ENCODE results near the gene UGT1A4. TPM values are rescaled to one million over a fixed set of nuclear protein-coding genes. Genes with fewer than 3 reads are reported as not detected.

UGT1A4 gene
- total and polyA plus RNA-seq, 8 donors, result 0.19 TPM; not detected in 7

DNA sequence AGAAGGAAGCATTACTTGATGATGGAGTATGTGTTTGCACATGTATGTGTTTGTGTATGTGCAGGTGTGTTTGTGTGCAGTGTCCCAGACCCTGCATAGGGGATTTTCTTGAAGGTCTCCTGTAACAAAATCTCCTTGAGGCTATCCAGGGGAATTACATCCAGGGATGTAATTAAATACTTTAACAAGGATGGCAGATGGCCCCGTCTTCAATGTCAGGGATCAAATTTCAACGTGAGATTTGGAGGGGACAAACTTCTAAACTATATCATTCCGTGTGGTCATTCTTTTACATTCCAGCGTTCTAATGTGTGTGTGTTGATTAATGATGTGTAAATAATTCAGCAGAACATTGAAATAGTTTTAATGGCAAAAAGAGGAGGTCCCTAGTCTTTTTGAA lies 43.5 kb upstream of the UGT1A4 start:
- TF ChIP-seq, protein P1, sequence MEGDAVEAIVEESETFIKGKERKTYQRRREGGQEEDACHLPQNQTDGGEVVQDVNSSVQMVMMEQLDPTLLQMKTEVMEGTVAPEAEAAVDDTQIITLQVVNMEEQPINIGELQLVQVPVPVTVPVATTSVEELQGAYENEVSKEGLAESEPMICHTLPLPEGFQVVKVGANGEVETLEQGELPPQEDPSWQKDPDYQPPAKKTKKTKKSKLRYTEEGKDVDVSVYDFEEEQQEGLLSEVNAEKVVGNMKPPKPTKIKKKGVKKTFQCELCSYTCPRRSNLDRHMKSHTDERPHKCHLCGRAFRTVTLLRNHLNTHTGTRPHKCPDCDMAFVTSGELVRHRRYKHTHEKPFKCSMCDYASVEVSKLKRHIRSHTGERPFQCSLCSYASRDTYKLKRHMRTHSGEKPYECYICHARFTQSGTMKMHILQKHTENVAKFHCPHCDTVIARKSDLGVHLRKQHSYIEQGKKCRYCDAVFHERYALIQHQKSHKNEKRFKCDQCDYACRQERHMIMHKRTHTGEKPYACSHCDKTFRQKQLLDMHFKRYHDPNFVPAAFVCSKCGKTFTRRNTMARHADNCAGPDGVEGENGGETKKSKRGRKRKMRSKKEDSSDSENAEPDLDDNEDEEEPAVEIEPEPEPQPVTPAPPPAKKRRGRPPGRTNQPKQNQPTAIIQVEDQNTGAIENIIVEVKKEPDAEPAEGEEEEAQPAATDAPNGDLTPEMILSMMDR (IDR thresholded peaks at IDR 0.05), result no peak
- no peak for DNase-seq
- intact Hi-C loops (cut with DNase I), result no loop called here
- Histone ChIP-seq H3K27me3 (no peaks in the 10 kb centered on the region), H3K4me1 (no peaks in the 10 kb centered on the region), H3K4me3 (no peak overlapping the region), H3K36me3 (no peaks in the 10 kb centered on the region), H3K27ac (no peak overlapping the region), H3K9me3 (no peaks in the 10 kb centered on the region)
- 19 to 21% methylated on average over 4 of the region's 4 CpGs for WGBS, 2 donors
- no peak for FAIRE-seq
- ATAC-seq, result no peak

DNA sequence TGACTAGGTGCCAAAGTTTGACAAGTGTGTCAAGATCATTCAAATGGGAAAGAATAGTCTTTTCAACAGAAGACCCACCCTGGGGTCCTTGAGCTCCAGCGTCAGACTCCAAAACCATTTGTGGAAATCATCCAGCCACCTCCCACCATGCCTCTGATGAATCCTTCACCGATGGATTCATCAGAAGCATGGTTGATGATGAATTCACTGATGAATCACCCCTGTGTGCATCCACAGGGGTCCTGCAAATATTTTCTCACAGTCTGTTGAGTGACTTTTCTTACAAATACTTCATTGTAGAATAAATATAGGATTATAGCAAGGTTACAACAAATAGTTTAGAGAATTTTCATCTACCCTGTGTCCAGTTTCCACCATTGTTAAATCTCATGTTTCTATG lies 42.5 kb upstream of the UGT1A4 start:
- Histone ChIP-seq H3K27me3 (no peaks in the 10 kb centered on the region), H3K27ac (no peak overlapping the region), H3K36me3 (no peaks in the 10 kb centered on the region), H3K9me3 (no peaks in the 10 kb centered on the region), H3K4me1 (no peaks in the 10 kb centered on the region), H3K4me3 (no peak overlapping the region)
- TF ChIP-seq, protein P1 (IDR thresholded peaks at IDR 0.05), result no peak
- FAIRE-seq, result no peak
- ATAC-seq, result no peak
- 69 to 83% methylated on average over 2 of the region's 2 CpGs for WGBS, 2 donors
- no peak for DNase-seq
- intact Hi-C loops (cut with DNase I), result no loop called here

DNA sequence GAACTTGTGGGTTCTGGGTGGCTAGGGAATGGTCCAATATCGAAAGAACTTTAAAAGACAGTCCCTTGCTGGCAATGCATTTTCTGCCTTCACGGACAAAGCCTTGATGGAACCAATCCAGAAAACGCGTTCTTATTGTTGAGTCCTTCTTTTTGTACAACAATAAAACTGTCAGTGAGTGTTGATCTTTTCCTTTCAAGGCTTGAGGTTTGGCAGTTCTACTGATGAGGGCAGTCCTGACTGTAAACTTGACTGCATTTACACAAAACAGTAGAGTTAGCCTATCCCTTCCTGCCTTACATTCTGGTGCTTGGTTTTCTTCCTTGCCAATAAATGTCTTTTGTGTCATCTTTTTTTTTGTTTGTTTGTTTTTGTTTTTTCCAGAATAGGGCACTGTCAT lies 39.3 kb upstream of the UGT1A4 start:
- intact Hi-C loops (cut with DNase I), result no loop called here
- TF ChIP-seq, protein P1 (IDR thresholded peaks at IDR 0.05), result no peak
- 54 to 59% methylated on average over 4 of the region's 4 CpGs for WGBS, 2 donors
- no peak overlapping the region for H3K27ac ChIP-seq
- FAIRE-seq (no peak), ATAC-seq (no peak), DNase-seq (no peak)
- H3K4me1 ChIP-seq, result no peaks in the 10 kb centered on the region
- H3K27me3 ChIP-seq, result no peaks in the 10 kb centered on the region
- H3K36me3 ChIP-seq, result no peaks in the 10 kb centered on the region
- no peaks in the 10 kb centered on the region for H3K9me3 ChIP-seq
- no peak overlapping the region for H3K4me3 ChIP-seq

DNA sequence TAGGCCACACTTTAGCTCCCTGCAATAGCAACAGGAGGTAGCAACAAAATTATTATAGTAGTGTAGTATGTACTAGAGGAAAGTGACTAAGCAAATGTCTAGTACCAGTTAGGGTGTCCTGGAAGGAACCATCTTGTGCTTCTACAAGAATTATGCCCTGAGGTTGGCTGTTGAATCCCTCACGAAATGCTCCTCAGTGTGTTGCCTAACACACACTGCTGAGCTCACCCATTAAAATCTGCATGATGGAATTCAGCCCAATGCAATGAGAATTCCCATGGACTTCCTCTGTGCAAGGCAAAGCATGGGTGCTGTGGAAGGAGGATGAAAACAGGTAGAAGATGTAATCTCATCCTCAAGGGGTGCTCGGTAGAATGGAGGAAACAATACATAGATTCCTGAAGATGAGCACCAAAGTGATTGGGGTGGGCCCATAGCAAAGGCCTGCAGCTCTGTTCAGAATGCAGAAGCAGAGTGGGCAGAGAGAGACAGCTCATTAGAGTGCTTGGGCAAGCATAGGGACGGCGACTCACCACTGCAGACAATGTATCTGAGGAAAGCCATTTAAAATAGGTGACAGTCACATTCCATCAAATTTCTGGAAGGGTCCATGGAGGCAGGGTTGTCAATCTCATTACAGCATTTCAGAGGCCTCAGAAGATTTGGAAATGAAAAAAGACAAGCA lies 38.0 kb upstream of the UGT1A4 start:
- TF ChIP-seq, protein P1 (IDR thresholded peaks at IDR 0.05), result no peak
- Histone ChIP-seq H3K9me3 (no peaks in the 10 kb centered on the region), H3K27me3 (no peaks in the 10 kb centered on the region), H3K36me3 (no peaks in the 10 kb centered on the region), H3K4me3 (no peak overlapping the region), H3K4me1 (no peaks in the 10 kb centered on the region), H3K27ac (no peak overlapping the region)
- intact Hi-C loops (cut with DNase I), result no loop called here
- ATAC-seq, result no peak
- DNase-seq, result no peak
- WGBS, 2 donors, result 83 to 85% methylated on average over 4 of the region's 4 CpGs
- no peak for FAIRE-seq

DNA sequence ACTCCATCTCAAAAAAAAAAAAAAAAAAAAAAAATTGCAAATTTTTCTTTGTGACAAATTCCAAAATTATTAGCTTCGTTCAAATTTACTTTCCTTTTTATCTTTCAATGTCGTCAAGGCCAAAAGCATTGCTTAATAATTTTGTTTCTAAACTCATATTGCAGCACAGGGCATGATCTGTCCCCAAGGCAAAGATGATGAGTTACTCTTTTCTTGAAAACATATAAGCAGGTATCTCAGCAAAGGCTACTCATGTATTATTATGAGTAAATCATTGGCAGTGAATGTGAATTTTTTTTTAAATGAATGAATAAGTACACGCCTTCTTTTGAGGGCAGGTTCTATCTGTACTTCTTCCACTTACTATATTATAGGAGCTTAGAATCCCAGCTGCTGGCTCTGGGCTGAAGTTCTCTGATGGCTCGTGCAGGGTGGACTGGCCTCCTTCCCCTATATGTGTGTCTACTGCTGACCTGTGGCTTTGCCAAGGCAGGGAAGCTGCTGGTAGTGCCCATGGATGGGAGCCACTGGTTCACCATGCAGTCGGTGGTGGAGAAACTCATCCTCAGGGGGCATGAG lies 36.9 kb upstream of the UGT1A4 start, which contains the start of gene UGT1A7:
Gene UGT1A7 (plus strand): TSS at position 381 of the 579 bp plus-strand sequence. CDS start 37 bp downstream, at position 418.
- TF ChIP-seq, protein P1 (IDR thresholded peaks at IDR 0.05), result no peak
- intact Hi-C loops (cut with DNase I), result no loop called here
- no peak for FAIRE-seq
- H3K36me3 ChIP-seq, result no peaks in the 10 kb centered on the region
- no peak for DNase-seq
- H3K4me3 ChIP-seq, result no peak within 1 kb of the TSS
- no peak for ATAC-seq
- H3K4me1 ChIP-seq, result no peaks in the 10 kb centered on the region
- H3K27ac ChIP-seq, result no peak within 1 kb of the TSS
- H3K9me3 ChIP-seq, result no peaks in the 10 kb centered on the region
- no peaks in the 10 kb centered on the region for H3K27me3 ChIP-seq
- WGBS, 2 donors, result 47 to 59% methylated on average over 5 of the region's 5 CpGs
